ENCODE results near the gene PARD6B. TPM values are rescaled to one million over a fixed set of nuclear protein-coding genes. Genes with fewer than 3 reads are reported as not detected.
"Not testable (repeated sequence)": the region's sequence is repeated elsewhere in the genome, so short reads cannot be mapped to it uniquely, and the experiment has no call there.

The PARD6B gene
- total RNA-seq, 1 donor from 2014 or later: 12.4 TPM

DNA sequence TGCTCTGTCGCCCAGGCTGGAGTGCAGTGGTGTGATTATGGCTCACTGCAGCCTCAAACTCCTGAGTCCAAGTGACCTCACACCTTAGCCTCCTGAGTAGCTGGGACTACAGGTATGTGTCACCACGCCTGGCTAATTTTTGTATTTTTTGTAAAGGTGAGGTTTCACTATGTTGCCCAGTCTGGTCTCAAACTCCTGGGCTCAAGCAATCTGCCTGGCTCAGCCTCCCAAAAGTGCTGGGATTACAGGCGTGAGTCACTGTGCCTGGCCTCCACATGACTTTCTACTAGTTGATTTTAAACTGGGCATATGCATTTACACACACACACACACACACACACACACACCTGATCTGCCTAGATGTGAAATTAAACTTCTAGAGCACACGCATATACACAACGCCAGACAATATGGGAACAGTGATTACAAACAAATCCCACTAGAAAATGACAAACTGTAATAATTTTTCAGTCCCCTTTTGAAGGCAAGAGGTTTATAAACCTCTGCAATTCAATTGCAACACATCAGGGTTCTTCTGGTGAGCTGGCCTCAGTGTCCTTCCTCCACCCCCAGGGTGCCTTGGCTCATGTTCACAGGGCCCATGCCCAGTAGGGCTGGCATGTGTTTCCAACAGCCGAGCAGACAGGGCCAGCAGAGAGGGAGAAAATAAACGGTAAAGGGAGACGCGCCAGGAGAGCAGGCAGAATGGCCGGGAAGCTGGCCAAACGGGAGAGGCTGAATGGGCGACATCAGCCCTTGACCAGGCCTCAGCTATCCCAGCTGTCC, 31.2 kb downstream of the PARD6B start:
- TF ChIP-seq, protein P1, sequence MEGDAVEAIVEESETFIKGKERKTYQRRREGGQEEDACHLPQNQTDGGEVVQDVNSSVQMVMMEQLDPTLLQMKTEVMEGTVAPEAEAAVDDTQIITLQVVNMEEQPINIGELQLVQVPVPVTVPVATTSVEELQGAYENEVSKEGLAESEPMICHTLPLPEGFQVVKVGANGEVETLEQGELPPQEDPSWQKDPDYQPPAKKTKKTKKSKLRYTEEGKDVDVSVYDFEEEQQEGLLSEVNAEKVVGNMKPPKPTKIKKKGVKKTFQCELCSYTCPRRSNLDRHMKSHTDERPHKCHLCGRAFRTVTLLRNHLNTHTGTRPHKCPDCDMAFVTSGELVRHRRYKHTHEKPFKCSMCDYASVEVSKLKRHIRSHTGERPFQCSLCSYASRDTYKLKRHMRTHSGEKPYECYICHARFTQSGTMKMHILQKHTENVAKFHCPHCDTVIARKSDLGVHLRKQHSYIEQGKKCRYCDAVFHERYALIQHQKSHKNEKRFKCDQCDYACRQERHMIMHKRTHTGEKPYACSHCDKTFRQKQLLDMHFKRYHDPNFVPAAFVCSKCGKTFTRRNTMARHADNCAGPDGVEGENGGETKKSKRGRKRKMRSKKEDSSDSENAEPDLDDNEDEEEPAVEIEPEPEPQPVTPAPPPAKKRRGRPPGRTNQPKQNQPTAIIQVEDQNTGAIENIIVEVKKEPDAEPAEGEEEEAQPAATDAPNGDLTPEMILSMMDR (IDR thresholded peaks at IDR 0.05; ENCODE audit: insufficient read depth, low read length, severe bottlenecking): no peak
- Histone ChIP-seq H3K27me3 (ENCODE audit: control insufficient read depth, insufficient read depth, low read length) (no peaks in the 10 kb centered on the region), H3K4me3 (ENCODE audit: low read depth, low read length) (no peak overlapping the region), H3K36me3 (ENCODE audit: control insufficient read depth, insufficient read depth, low read length) (no peaks in the 10 kb centered on the region)
- DNase-seq (ENCODE audit: low read depth) (peak; percentile 76), FAIRE-seq (no peak)

DNA sequence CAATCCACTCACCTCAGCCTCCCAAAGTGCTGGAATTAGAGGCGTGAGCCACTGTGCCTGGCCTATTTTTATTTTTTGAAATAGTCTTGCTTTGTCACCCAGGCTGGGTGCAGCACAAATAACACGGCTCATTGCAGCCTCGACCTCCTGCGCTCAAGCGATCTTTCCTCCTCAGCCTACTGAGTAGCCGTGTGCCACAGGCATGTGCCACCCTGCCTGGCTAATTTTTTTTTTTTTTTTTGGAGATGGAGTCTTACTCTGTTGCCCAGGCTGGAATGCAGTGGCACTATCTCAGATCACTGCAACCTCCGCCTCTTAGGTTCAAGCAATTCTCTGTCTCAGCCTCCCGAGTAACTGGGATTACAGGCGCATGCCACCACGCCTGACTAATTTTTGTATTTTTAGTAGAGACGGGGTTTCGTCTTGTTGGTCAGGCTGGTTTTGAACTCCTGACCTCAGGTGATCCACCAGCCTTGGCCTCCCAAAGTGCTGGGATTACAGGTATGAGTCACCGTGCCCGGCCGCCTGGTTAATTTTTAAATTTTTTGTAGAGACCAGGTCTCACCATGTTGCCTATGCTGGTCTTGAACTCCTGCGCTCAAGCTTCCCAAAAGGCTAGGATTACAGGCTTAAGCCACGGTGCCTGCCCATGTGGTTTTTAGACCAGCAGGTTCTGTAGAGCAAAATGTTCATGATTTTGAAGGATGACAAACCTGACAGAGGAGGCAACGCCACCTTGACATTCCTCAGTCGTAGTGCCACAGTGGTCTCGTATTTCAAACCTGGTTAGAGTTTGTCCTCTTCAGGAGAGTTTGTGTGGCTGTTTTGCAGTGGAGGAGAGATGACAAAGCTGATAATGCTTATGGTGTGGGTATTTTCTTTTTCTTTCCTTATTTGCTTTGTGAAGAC, 32.4 kb downstream of the PARD6B start:
- FAIRE-seq; H3K4me3 ChIP-seq (ENCODE audit: low read depth, low read length); DNase-seq (ENCODE audit: low read depth); H3K27me3 ChIP-seq (ENCODE audit: control insufficient read depth, insufficient read depth, low read length); H3K36me3 ChIP-seq (ENCODE audit: control insufficient read depth, insufficient read depth, low read length): not testable (repeated sequence)

DNA sequence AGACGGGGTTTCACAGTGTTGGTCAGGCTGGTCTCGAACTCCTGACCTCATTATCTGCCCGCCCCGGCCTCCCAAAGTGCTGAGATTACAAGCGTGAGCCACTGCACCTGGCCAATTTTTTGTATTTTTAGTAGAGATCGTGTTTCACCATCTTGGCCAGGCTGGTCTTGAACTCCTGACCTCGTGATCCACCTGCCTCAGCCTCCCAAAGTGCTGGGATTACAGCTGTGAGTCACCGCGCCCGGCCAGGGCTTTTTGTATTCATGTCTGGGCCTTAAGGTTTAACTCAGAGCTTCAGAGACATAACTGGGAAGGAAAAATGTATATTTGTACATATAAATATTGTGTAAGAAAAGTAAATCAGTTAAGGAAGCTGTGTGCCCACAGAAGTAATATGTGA, 33.9 kb downstream of the PARD6B start:
- DNase-seq (ENCODE audit: low read depth); FAIRE-seq; H3K4me3 ChIP-seq (ENCODE audit: low read depth, low read length); H3K27me3 ChIP-seq (ENCODE audit: control insufficient read depth, insufficient read depth, low read length); H3K36me3 ChIP-seq (ENCODE audit: control insufficient read depth, insufficient read depth, low read length): not testable (repeated sequence)

DNA sequence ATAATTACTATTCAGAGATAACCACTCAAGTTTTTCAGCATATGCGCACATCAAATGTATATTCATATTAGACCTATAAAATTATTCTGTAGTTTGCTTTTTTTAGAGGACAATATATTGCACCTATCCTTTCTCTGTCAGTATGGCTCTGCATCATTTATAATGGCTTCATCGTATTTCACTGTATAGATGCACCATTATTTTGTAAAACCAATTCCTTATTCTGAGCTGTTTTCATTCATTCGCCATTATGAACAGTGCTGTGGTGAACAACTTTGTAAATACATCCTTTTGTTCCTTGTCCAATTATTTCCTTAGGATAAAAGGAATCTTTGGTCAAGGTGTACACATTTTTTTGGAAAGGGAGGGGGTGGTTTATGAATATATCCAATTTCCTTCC, 34.3 kb downstream of the PARD6B start:
- Histone ChIP-seq H3K4me3 (ENCODE audit: low read depth, low read length) (no peak overlapping the region), H3K27me3 (ENCODE audit: control insufficient read depth, insufficient read depth, low read length) (no peaks in the 10 kb centered on the region), H3K36me3 (ENCODE audit: control insufficient read depth, insufficient read depth, low read length) (no peaks in the 10 kb centered on the region)
- DNase-seq (ENCODE audit: low read depth) (no peak), FAIRE-seq (no peak)
- TF ChIP-seq, protein P1 (IDR thresholded peaks at IDR 0.05; ENCODE audit: insufficient read depth, low read length, severe bottlenecking): no peak

DNA sequence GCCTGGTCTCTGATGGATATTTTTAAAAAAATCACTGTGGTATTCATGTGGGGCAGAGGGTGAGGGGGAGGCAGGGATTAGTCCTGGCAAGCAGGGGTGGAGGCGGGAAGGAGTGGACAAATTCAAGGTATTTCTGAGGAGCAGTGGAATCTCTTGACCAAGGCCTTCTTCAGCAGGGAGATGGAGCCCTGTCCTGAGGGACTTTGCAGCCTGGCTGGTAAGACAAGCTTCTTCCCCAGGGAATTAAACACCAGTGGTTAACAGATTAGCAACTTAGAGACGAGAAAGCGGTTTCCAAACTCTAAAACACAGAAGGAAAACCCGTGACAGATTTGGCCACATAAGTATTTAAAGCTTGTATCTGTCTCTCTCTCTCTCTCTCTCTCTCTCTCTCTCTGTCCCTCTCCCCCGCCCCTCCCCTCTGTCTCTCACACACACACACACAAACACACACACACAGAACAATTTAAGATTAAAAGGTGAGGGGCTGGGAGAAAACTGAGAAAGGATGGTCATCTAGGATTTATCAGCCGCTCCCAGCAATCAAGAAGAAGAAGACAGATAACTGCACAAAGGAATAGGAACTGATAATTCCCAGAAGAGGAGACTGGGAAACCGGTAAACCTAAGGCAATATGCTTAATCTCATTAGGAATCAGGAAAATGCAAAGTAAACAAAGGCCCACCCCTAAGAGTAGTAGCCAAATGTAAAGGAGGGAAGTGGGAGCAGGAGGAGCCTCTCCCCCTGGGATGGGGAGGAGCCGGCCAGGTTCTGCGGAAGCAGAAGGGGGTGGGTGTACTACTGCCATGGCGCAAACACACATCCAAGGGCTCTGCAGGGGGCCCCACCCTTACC, 35.8 kb downstream of the PARD6B start:
- DNase-seq (ENCODE audit: low read depth); H3K36me3 ChIP-seq (ENCODE audit: control insufficient read depth, insufficient read depth, low read length); H3K27me3 ChIP-seq (ENCODE audit: control insufficient read depth, insufficient read depth, low read length); H3K4me3 ChIP-seq (ENCODE audit: low read depth, low read length); FAIRE-seq: not testable (repeated sequence)

DNA sequence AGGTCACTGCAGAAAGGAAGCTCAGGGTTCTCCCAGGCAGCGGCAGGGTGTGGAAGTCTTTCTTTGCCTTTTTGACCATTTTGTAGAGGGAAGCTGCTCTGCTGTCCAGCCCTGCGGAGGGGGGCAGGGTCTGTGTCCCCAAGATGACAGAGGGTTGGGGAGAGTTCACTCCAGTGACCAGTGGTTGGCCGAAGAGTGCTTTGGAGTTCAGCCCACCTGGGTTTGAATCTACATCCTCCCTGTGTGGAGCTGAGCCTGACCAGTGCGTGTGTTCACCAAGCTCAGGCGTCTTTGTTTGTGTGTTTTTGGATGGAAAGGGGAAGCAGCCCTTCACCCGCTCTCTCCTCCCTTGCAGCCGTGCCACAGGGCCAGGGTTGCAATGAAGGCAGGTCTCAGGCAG, 37.6 kb downstream of the PARD6B start:
- not testable (repeated sequence) for FAIRE-seq

DNA sequence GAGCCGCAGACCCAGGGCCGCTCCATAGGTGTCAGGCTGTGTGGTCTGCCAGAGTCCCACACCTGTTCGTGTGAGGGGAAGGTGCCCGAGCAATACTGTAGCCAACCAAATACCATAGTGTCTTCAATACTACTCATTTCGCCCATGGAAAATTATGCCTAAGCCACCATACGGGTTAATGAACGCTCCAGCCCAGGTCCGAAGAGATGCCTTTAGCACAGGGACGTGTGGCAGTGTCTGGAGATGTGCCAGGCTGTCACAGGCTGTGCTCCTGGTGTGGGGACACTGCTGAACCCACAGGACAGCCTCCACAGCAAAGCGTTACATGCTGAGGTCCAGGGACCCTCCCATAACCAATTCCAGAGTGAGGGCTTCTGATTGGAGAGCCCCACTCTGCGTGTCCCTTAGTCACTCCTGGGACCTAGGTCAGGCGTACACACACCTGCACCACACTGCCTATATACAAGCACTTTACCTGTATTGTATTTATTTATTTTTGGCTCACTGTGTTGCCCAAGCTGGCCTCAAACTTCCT, 38.2 kb downstream of the PARD6B start:
- H3K36me3 ChIP-seq (ENCODE audit: control insufficient read depth, insufficient read depth, low read length); H3K27me3 ChIP-seq (ENCODE audit: control insufficient read depth, insufficient read depth, low read length); FAIRE-seq; DNase-seq (ENCODE audit: low read depth); H3K4me3 ChIP-seq (ENCODE audit: low read depth, low read length): not testable (repeated sequence)

More for the DNA sequence above, 37.6 kb downstream of the PARD6B start:
- not testable (repeated sequence) for H3K4me3 ChIP-seq (ENCODE audit: low read depth, low read length); H3K27me3 ChIP-seq (ENCODE audit: control insufficient read depth, insufficient read depth, low read length); H3K36me3 ChIP-seq (ENCODE audit: control insufficient read depth, insufficient read depth, low read length); DNase-seq (ENCODE audit: low read depth)

DNA sequence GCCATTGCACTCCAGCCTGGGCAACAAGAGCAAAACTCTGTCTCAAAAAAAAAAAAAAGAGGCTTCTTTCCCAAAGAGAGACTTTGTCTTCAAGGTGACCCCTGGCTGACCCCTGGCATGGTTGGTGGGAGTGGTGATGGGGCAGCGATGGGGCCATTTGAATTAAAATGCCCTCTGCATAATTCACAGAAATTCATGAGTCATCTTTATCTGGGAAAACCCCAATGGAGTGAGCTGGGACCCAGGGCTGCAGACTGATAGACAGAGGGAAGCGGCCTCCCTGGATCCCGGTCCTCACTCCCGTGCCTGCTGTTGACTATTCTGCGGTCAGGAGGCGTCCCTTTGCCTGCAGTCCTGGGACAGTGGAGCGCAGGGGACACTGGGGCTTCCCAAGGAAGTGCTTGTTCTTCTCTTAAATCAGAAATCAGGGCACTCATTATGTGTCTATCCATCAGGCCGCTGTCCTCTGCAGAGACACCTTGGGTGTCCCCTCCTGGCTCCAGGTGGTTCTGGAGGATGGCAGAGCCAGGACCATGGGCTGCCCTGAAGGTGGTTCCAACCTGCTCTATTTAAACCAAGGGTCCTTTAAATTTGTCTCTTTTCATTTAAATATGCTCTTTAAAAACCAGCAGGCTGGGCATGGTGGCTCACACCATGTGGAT, 40.2 kb downstream of the PARD6B start:
- not testable (repeated sequence) for H3K36me3 ChIP-seq (ENCODE audit: control insufficient read depth, insufficient read depth, low read length); DNase-seq (ENCODE audit: low read depth); H3K4me3 ChIP-seq (ENCODE audit: low read depth, low read length); H3K27me3 ChIP-seq (ENCODE audit: control insufficient read depth, insufficient read depth, low read length); FAIRE-seq

All from bronchial epithelial cell (primary cell).